ENCODE data around the gene TBL2. TPM values are rescaled to one million over a fixed set of nuclear protein-coding genes. Genes with fewer than 3 reads are reported as not detected.

Gene TBL2
- total and polyA plus RNA-seq, 2 of the 4 experiments (the other 2 are of a cell fraction), result 72.6 to 94.1 TPM

- Histone ChIP-seq H3K79me1 (ENCODE audit: low read depth in 1 of 2, low read length in 2 of 2) (peaks cover 38 to 78% of the 10 kb centered on the region in 2 experiments), H3K27ac (ENCODE audit: insufficient read depth, low read length) (no peak overlapping the region), H3K23ac (ENCODE audit: low read depth, low read length) (no peak overlapping the region), H2BK20ac (ENCODE audit: low read depth, low read length) (no peak overlapping the region), H3K9me3 (ENCODE audit: control insufficient read depth, insufficient read depth, low read length) (no peaks in the 10 kb centered on the region), H2BK5ac (ENCODE audit: low read depth, low read length, poor library complexity, severe bottlenecking) (no peak overlapping the region), H3K4me3 (ENCODE audit: insufficient read depth, low read depth, low read length) (no peak overlapping the region), H3K27me3 (ENCODE audit: control insufficient read depth, insufficient read depth, low read length) (no peaks in the 10 kb centered on the region), H4K5ac (ENCODE audit: low read depth, low read length) (no peak overlapping the region), H2AFZ (replicated peaks; ENCODE audit: low read length, poor library complexity) (no peak overlapping the region), H2BK120ac (ENCODE audit: low read depth, low read length) (no peak overlapping the region), H2BK15ac (ENCODE audit: low read depth, low read length) (no peak overlapping the region), H4K91ac (ENCODE audit: insufficient read depth, low read depth, low read length) (no peak overlapping the region), H2AK5ac (ENCODE audit: low read depth, low read length) (no peak overlapping the region), H4K20me1 (ENCODE audit: insufficient read depth, low read length) (peaks cover 29% of the 10 kb centered on the region), H2AK9ac (replicated peaks; ENCODE audit: low read depth, low read length, poor library complexity) (no peak overlapping the region), H3K9ac (ENCODE audit: low read depth, low read length) (no peak overlapping the region), H3K56ac (ENCODE audit: extremely low read depth, insufficient read depth, low read length) (no peak overlapping the region), H4K8ac (ENCODE audit: low read depth in 2 of 2, low read length in 2 of 2) (no peak overlapping the region), H3K36me3 (ENCODE audit: control insufficient read depth, insufficient read depth, low read length) (peaks cover 24% of the 10 kb centered on the region), H3K4ac (ENCODE audit: low read depth, low read length) (no peak overlapping the region), H3K14ac (replicated peaks; ENCODE audit: low read depth, low read length) (no peak overlapping the region), H3K4me2 (ENCODE audit: low read depth, low read length) (no peak overlapping the region), H3K4me1 (ENCODE audit: control insufficient read depth, insufficient read depth, low read length) (no peaks in the 10 kb centered on the region), H3K9me1 (ENCODE audit: insufficient read depth, low read length) (0 out of 2 replicates have a peak, but pooled peaks cover 9% of the 10 kb centered on the region), H3K18ac (ENCODE audit: low read depth, low read length) (no peak overlapping the region)
- TF ChIP-seq CHD1 (IDR thresholded peaks at IDR 0.05; ENCODE audit: low read depth, low read length) (no peak), POLR2A (IDR thresholded peaks at IDR 0.05; ENCODE audit: low read depth, low read length) (no peak), RCOR1 (IDR thresholded peaks at IDR 0.05; ENCODE audit: insufficient replicate concordance, low read length) (no peak), BHLHE40 (IDR thresholded peaks at IDR 0.05; ENCODE audit: low read depth, low read length) (no peak), SMC3 (IDR thresholded peaks at IDR 0.05; ENCODE audit: low read depth, low read length) (no peak), MAZ (IDR thresholded peaks at IDR 0.05; ENCODE audit: borderline replicate concordance, low read depth, low read length) (no peak), NFE2L2 (IDR thresholded peaks at IDR 0.05; ENCODE audit: low read depth, low read length) (no peak)
- TF ChIP-seq, protein P1, sequence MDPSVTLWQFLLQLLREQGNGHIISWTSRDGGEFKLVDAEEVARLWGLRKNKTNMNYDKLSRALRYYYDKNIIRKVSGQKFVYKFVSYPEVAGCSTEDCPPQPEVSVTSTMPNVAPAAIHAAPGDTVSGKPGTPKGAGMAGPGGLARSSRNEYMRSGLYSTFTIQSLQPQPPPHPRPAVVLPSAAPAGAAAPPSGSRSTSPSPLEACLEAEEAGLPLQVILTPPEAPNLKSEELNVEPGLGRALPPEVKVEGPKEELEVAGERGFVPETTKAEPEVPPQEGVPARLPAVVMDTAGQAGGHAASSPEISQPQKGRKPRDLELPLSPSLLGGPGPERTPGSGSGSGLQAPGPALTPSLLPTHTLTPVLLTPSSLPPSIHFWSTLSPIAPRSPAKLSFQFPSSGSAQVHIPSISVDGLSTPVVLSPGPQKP (IDR thresholded peaks at IDR 0.05; ENCODE audit: borderline replicate concordance, low read depth, low read length), result no peak
- CTCF ChIA-PET, result interaction anchor here (1.0 kb wide), 1 partner anchor 9 kb away, joined by 5 read pairs; no protein-coding TSS in a partner anchor
- in situ Hi-C loops (cut with MboI; ENCODE audit: low sequenced_read_pairs), result no loop called here
- no CpG with 5 or more reads among the region's 4 CpGs for WGBS, 2 experiments (ENCODE audit: extremely low coverage in 2 of 2, insufficient read length in 1 of 2)
- intact Hi-C loops (cut with micrococcal nuclease), result no loop called here
- dilution Hi-C loops (cut with HindIII; ENCODE audit: low sequenced_read_pairs, unreplicated experiment), result no loop called here
- POLR2A ChIA-PET (ENCODE audit: unreplicated experiment), result no interaction called here
- BruUV-seq (replicated peaks), result no TSS peak
- no peak for ATAC-seq (ENCODE audit: low read depth)
- DNase-seq, result no peak
Measured at GRCh38 chr7:73549176-73549575, 29.2 kb downstream of the TBL2 start.

All from IMR-90 (cell line).